VCaP (cell line): ENCODE results near the gene FTSJ3.
"Not testable (repeated sequence)": the region's sequence is repeated elsewhere in the genome, so short reads cannot be mapped to it uniquely, and the experiment has no call there.

Experiments
- H3K27ac ChIP-seq: fragments of 450-650 bp; 2 replicates; pipeline ENCODE4 v1.5.1; 2017
- TF ChIP-seq, protein P1 (sequence below): fragments of 450-650 bp; conservative IDR thresholded peaks from 2 replicates; pipeline ENCODE4 v1.5.1; 2017; ENCODE audit warnings: mild to moderate bottlenecking, moderate library complexity

Gene FTSJ3

DNA sequence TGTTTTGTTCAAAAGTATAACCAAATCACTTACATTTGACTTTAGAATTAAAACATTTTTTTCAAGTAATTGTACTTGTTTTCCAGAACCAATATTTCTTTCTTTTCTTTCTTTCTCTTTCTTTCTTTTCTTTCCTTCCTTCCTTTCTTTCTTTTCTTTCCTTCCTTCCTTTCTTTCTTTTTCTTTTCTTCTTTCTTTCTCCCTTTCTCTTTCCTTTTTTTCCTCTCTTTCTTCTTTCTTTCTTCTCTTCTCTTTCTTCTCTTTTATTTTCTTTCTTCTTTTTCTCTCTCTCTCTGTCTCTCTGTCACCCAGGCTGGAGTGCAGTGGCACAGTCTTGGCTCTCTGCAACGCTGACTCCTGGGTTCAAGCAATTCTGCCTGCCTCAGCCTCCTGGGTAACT, 26.7 kb downstream of the FTSJ3 start:
- TF ChIP-seq, protein P1, sequence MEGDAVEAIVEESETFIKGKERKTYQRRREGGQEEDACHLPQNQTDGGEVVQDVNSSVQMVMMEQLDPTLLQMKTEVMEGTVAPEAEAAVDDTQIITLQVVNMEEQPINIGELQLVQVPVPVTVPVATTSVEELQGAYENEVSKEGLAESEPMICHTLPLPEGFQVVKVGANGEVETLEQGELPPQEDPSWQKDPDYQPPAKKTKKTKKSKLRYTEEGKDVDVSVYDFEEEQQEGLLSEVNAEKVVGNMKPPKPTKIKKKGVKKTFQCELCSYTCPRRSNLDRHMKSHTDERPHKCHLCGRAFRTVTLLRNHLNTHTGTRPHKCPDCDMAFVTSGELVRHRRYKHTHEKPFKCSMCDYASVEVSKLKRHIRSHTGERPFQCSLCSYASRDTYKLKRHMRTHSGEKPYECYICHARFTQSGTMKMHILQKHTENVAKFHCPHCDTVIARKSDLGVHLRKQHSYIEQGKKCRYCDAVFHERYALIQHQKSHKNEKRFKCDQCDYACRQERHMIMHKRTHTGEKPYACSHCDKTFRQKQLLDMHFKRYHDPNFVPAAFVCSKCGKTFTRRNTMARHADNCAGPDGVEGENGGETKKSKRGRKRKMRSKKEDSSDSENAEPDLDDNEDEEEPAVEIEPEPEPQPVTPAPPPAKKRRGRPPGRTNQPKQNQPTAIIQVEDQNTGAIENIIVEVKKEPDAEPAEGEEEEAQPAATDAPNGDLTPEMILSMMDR, result no peak
- no peak overlapping the region for H3K27ac ChIP-seq

DNA sequence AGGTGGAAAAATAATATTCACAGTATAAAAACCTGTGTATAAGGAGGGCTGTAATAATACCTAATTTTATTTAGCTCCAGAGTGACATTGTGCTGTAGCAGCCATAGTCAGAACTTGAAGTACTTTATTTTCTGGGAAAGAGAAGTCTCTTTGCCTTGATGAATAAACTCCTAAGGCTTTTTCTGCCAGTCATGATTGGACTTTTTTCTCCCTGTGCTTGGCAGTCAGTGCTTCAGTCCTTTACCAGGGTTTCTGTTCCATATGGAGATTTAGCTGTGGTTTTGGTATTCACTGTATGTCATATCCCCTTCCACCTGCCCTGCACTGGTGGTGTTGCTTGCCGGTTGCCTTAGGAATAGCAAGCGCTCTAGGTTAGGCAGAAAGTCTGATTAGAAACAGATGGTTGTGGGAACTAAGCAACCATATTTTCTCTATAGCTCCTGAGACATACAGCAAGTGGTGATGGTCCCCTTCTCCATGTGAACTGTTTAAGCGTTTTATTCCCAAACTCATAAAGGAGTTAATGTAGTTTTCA, 28.8 kb downstream of the FTSJ3 start:
- TF ChIP-seq, protein P1, result no peak
- H3K27ac ChIP-seq, result no peak overlapping the region

DNA sequence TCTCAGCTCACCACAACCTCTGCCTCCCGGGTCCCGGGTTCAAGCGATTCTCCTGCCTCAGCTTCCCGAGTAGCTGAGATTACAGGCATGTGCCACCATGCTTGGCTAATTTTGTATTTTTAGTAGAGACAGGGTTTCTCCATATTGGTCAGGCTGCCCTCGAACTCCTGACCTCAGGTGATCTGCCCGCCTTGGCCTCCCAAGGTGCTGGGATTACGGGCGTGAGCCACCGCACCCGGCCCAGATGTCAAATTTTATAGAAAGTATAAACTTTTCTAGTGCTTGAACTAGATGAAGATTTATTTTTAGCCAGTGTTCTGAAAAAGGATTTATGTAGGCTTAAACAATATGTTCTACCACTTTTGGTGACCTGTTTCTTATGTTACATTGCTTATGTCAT, 31.1 kb downstream of the FTSJ3 start:
- not testable (repeated sequence) for H3K27ac ChIP-seq

DNA sequence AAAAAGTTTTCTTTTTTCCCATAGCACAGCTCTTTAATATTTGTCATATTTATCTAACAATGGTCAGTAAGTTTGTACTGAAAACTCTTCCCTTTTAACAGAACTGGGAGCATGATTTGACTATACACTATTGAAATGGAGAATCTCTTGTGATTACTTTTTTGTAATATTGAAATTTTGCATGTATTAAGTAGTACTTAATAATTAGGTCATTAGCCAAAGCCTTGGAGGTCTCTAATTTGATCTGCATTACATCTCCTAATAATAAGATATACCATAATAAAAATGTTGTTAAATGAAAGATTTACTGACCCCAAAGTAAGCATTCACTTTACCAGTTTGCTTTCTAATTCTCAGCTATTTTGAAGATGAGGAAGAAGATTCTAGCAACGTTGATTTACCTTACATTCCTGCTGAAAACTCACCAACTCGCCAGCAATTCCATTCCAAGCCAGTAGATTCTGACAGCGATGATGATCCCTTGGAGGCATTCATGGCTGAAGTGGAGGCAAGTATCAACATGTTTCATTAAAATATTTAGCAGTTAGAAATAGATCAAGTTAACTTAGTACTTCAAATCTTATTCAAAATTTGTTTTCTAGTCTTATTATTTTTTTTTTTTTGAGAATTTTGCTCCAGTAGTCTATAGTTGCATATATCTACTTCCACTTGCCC, 35.3 kb downstream of the FTSJ3 start:
- no peak overlapping the region for H3K27ac ChIP-seq
- TF ChIP-seq, protein P1, result no peak

DNA sequence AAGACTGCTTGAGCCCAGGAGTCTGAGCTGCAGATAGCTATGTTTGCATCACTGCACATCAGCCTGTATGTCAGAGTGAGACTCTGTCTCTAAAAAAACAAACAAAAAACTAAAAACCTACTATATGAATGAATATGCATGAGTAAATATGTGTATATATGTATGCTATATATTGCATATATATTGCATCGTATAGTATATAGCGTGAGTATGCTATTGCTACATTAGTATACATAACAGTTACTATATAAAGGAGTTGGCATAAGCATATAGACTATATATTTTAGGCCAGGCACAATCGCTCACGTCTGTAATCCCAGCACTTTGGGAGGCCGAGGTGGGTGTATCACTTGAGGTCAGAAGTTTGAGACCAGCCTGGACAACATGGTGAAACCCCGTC, 37.4 kb downstream of the FTSJ3 start:
- TF ChIP-seq, protein P1, result no peak
- H3K27ac ChIP-seq, result no peak overlapping the region

DNA sequence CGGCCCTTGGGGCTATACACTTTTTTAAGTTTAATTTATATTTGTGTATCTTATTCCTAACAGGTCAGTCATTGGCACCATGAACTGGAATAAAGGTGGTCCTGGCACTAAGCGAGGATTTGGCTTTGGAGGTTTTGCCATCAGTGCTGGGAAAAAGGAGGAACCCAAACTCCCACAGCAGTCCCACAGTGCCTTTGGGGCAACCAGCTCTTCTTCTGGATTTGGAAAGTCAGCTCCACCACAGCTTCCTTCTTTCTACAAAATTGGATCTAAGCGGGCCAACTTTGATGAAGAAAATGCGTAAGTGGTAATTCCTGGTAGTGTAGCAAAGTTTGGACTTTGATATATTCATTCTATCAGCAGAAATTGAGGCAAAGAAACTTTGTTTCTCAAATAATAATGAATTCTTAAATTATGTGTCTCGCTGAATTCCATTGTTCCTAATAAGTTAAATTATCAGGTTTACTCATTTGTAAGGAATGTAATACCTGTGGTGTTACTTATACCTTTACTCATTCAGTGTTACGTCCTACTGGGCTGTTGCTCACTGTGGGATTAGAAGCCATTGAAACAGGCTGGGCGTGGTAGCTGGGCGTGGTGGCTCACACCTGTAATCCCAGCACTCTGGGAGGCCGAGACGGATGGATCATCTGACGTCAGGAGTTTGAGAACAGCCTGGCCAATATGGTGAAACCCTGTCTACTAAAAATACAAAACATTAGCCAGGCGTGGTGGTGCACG, 40.3 kb downstream of the FTSJ3 start:
- H3K27ac ChIP-seq, result no peak overlapping the region
- TF ChIP-seq, protein P1, result no peak

DNA sequence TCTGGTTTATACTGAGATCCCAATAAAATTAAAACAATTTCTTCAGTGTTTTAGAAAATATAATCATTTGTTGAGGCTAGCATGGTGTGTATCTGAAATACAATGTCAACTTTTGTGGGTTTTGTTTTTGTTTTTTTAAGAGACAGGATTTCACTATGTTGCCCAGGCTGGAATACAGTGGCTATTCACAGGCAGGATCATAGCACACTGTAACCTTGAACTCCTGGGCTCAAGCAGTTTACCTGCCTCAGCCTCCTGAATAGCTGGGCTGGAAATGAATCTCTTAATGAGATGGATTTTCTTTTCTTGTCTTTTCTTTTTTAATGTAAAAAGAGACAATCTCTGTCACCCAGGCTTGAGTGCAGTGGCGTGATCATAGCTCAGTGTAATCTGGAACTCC, 41.3 kb downstream of the FTSJ3 start:
- TF ChIP-seq, protein P1, result no peak
- no peak overlapping the region for H3K27ac ChIP-seq

DNA sequence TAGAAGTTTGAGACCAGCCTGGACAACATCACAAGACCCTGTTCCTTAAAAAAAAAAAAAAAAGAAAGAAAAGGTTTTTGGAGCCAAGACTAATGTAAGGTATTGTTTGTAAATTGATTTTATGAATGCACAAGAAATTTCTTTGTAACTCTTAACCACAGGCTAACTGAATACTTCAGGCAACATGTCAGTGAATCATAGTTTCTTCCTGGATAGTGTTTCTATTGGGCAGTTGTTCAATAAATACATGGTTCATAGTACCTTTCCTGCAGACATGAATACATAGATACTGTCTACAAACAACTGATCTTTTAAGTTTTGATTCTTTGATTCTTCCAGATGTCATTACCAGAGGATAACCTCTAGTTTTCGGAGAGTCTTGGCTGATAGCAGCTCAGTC, 41.9 kb downstream of the FTSJ3 start:
- TF ChIP-seq, protein P1, result no peak
- H3K27ac ChIP-seq, result no peak overlapping the region
